Panc1 (cell line): ENCODE measurements around the gene KCTD5. TPM values are rescaled to one million over a fixed set of nuclear protein-coding genes. Genes with fewer than 3 reads are reported as not detected.

ENCODE experiments used
- ATAC-seq: fragments of 200-7000 bp; cut with Tn5 transposase; 2 replicates; pipeline ENCODE4 v1.9.1; 2020; ENCODE audit warnings: mild to moderate bottlenecking, moderate library complexity
- BruUV-seq: library from RNA; stranded (reverse); fragments of 400-500 nt; replicated peaks from 2 replicates; lab custom pipeline; 2021; lab: Mats Ljungman, UMichigan
- CTCF ChIA-PET: fragments of 300-600 bp; sonication (Branson Sonifier 250); formaldehyde crosslinking; loops from one replicate; lab custom pipeline; 2022; ENCODE audit warnings: antibody characterized with exemption; lab: Charles Lee
- POLR2A ChIA-PET: fragments of 300-600 bp; sonication (Branson Sonifier 250); formaldehyde crosslinking; loops from one replicate; lab custom pipeline; 2022; ENCODE audit warnings: antibody characterized with exemption; lab: Charles Lee
- DNase-seq: peaks from one replicate; pipeline ENCODE4 v3.0.0-alpha.2; 2010; ENCODE audit warnings: low read depth, low spot score
- H3K27ac ChIP-seq: 2 replicates; pipeline ENCODE4 v1.5.1; 2011; ENCODE audit warnings: mild to moderate bottlenecking, low read length, inconsistent platforms
- H3K27me3 ChIP-seq: fragments of 200-500 bp; sonication (Bioruptor generic); 2 replicates; pipeline ENCODE4 v1.6.0; 2014; ENCODE audit warnings: low read length, inconsistent platforms; ENCODE audit not compliant: control insufficient read depth, insufficient read depth
- H3K36me3 ChIP-seq: fragments of 200-500 bp; sonication (Bioruptor generic); 2 replicates; pipeline ENCODE4 v1.5.1; 2014; ENCODE audit warnings: inconsistent platforms, mild to moderate bottlenecking, low read length, moderate library complexity; ENCODE audit not compliant: control insufficient read depth, insufficient read depth
- H3K4me1 ChIP-seq: 2 replicates; pipeline ENCODE4 v1.5.1; 2011; ENCODE audit warnings: inconsistent platforms, mild to moderate bottlenecking, low read length, moderate library complexity; ENCODE audit not compliant: control insufficient read depth, insufficient read depth
- H3K4me3 ChIP-seq, 2 experiments: 2 replicates each; pipeline ENCODE4 v1.5.1; 2011 to 2012; ENCODE audit warnings: low read depth in 2 of 2, low read length in 2 of 2, mild to moderate bottlenecking in 2 of 2, inconsistent platforms in 1 of 2, moderate library complexity in 1 of 2
- H3K9me3 ChIP-seq: fragments of 200-500 bp; sonication (Bioruptor generic); 2 replicates; pipeline ENCODE4 v1.5.1; 2014; ENCODE audit warnings: low read depth, mild to moderate bottlenecking, inconsistent platforms, low read length, moderate library complexity; ENCODE audit not compliant: control insufficient read depth, insufficient read depth
- POLR2AphosphoS5 ChIP-seq: IDR thresholded peaks from 2 replicates; pipeline ENCODE4 v1.6.1; 2012; ENCODE audit warnings: mild to moderate bottlenecking, low read depth, low read length, moderate library complexity
- SIN3A ChIP-seq: IDR thresholded peaks from 2 replicates; pipeline ENCODE4 v1.6.1; 2012; ENCODE audit warnings: low read depth, mild to moderate bottlenecking, low read length, moderate library complexity, borderline replicate concordance; ENCODE audit not compliant: insufficient read depth
- TCF7L2 ChIP-seq: IDR thresholded peaks from 2 replicates; pipeline ENCODE4 v1.6.1; 2011; ENCODE audit warnings: mild to moderate bottlenecking, low read depth, low read length, inconsistent platforms
- in situ Hi-C: cut with HindIII; loops from 2 replicates; pipeline ENCODE4 v1.10.0; 2016; ENCODE audit warnings: low sequenced_read_pairs, low pct_unique_long_range_greater_than_20kb
- intact Hi-C: fragments of 100-400 bp; cut with micrococcal nuclease; formaldehyde crosslinking; loops from one replicate; pipeline ENCODE4 v1.10.0; 2022; ENCODE audit not compliant: unreplicated experiment
- total RNA-seq: library from RNA; stranded (reverse); gene quantifications from one replicate; pipeline ENCODE4 v1.2.1, GENCODE V29; 2021; ENCODE audit not compliant: unreplicated experiment
- TF ChIP-seq, protein P1 (sequence below), 2 experiments: IDR thresholded peaks; 2 replicates each; pipeline ENCODE4 v1.6.1; 2011 to 2012; ENCODE audit warnings: low read depth in 2 of 2, control low read depth in 1 of 2, low read length in 1 of 2, mild to moderate bottlenecking in 1 of 2, moderate library complexity in 1 of 2; ENCODE audit not compliant: insufficient read depth in 1 of 2
- TF ChIP-seq, protein P2 (sequence below): fragments of 450-650 bp; IDR thresholded peaks from 2 replicates; pipeline ENCODE4 v1.5.1; 2017; ENCODE audit warnings: mild to moderate bottlenecking

Gene KCTD5
- total RNA-seq, 1 experiment from 2014 or later: 61.1 TPM

DNA sequence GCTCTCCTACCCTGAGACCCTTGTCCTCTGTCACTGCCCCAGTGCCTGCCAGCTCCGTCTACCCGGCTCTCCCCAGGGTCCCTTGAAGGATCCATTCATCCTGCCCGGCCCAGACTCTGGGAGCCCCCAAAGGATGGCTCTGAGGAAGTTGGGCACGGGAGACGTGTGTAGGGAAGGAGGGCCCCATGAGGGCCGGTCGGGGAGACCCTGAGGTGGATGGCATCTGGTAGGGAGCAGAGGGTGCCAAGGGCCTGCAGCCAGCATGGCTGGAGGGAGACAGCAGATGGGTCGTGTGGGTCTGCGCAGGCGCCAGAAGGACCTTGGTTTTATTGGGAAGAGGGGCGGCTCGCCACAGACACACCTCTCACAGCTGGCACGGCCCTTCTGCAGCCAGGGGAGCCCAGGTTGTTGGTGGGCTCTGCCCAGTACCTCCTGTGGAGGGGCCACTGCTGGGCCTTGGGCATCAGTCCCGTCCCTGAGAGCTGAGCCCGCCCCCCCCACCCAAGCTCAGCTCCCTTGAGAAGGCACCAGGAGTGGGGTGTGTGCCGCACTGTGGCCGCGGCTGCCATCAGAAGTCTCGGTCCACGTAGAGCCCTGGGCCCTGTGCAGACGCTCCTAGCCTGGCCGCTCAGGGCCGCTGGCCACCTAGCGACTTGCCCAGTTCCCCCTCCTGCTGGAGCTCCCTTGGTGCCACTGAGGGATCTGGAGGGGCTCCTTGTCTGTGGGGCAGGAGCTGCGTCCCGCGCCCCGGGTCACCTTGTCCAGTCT is 16.0 kb downstream of the KCTD5 start:
- no TSS peak for BruUV-seq
- TF ChIP-seq, protein P1, sequence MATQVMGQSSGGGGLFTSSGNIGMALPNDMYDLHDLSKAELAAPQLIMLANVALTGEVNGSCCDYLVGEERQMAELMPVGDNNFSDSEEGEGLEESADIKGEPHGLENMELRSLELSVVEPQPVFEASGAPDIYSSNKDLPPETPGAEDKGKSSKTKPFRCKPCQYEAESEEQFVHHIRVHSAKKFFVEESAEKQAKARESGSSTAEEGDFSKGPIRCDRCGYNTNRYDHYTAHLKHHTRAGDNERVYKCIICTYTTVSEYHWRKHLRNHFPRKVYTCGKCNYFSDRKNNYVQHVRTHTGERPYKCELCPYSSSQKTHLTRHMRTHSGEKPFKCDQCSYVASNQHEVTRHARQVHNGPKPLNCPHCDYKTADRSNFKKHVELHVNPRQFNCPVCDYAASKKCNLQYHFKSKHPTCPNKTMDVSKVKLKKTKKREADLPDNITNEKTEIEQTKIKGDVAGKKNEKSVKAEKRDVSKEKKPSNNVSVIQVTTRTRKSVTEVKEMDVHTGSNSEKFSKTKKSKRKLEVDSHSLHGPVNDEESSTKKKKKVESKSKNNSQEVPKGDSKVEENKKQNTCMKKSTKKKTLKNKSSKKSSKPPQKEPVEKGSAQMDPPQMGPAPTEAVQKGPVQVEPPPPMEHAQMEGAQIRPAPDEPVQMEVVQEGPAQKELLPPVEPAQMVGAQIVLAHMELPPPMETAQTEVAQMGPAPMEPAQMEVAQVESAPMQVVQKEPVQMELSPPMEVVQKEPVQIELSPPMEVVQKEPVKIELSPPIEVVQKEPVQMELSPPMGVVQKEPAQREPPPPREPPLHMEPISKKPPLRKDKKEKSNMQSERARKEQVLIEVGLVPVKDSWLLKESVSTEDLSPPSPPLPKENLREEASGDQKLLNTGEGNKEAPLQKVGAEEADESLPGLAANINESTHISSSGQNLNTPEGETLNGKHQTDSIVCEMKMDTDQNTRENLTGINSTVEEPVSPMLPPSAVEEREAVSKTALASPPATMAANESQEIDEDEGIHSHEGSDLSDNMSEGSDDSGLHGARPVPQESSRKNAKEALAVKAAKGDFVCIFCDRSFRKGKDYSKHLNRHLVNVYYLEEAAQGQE (IDR thresholded peaks at IDR 0.05; ENCODE audit: insufficient read depth in 1 of 2, low read depth in 2 of 2, low read length in 1 of 2): no peak
- no peak for TF ChIP-seq POLR2AphosphoS5
- no peak for TF ChIP-seq TCF7L2
- TF ChIP-seq SIN3A: no peak
- TF ChIP-seq, protein P2, sequence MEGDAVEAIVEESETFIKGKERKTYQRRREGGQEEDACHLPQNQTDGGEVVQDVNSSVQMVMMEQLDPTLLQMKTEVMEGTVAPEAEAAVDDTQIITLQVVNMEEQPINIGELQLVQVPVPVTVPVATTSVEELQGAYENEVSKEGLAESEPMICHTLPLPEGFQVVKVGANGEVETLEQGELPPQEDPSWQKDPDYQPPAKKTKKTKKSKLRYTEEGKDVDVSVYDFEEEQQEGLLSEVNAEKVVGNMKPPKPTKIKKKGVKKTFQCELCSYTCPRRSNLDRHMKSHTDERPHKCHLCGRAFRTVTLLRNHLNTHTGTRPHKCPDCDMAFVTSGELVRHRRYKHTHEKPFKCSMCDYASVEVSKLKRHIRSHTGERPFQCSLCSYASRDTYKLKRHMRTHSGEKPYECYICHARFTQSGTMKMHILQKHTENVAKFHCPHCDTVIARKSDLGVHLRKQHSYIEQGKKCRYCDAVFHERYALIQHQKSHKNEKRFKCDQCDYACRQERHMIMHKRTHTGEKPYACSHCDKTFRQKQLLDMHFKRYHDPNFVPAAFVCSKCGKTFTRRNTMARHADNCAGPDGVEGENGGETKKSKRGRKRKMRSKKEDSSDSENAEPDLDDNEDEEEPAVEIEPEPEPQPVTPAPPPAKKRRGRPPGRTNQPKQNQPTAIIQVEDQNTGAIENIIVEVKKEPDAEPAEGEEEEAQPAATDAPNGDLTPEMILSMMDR: no peak
- H3K4me3 ChIP-seq: no peak overlapping the region
- no peak overlapping the region for H3K27ac ChIP-seq
- no peak for DNase-seq
- in situ Hi-C loops (no loop called here), intact Hi-C loops (no loop called here)
- H3K27me3 ChIP-seq: no peaks in the 10 kb centered on the region
- H3K4me1 ChIP-seq: peaks cover 1% of the 10 kb centered on the region
- ATAC-seq: no peak
- ChIA-PET CTCF (no interaction called here), POLR2A (interaction anchor here (0.7 kb wide), 1 partner anchor 16 kb away, joined by 3 read pairs; no protein-coding TSS in a partner anchor)
- H3K36me3 ChIP-seq: peaks cover 3% of the 10 kb centered on the region
- H3K9me3 ChIP-seq: no peaks in the 10 kb centered on the region

DNA sequence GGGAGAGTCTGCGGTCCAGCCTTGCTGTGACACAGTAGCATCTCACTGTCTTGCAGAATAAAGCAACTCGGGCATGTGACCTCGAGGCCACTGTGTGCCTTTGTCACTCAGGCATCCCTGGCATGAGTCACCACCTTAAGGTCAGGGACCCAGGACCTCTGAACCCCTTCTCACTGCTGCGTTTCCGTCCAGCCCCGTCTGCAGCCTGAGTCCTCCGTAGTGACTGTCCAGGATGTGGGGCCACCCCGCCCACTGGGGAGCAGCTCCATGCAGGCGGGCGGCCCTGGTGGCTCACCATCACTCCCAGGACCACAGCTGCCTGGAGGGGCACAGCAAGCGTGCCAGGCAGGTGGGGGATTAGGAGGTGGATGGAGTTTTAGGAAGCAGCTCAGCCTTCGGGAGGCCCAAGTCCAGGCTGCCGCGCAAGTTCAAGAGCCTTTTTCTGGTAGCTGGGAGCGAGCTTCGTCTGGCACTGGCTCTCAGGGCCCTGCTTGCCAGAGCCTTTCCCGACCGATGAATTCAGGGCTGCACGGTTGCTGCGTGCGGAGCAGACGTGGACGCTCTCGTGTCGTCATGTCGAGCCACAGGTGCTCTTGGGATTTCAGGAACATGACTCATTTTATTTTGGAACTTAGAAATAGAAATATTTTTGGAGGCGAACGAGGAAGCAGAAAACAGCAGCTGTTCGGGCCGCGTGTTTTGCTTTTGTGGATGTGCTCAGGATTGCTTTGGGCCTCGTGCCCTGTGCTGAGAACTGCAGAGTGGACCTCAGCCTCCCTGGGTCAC is 16.8 kb downstream of the KCTD5 start:
- BruUV-seq: no TSS peak
- POLR2A ChIA-PET: no interaction called here
- H3K27ac ChIP-seq: no peak overlapping the region
- peaks cover 3% of the 10 kb centered on the region for H3K36me3 ChIP-seq
- no peaks in the 10 kb centered on the region for H3K27me3 ChIP-seq
- intact Hi-C loops: no loop called here
- no peak for TF ChIP-seq SIN3A
- TF ChIP-seq, protein P1 (IDR thresholded peaks at IDR 0.05; ENCODE audit: insufficient read depth in 1 of 2, low read depth in 2 of 2, low read length in 1 of 2): no peak
- no peak for TF ChIP-seq POLR2AphosphoS5
- TF ChIP-seq TCF7L2: no peak
- TF ChIP-seq, protein P2: no peak
- H3K4me1 ChIP-seq: no peaks in the 10 kb centered on the region
- CTCF ChIA-PET: no interaction called here
- H3K4me3 ChIP-seq: no peak overlapping the region
- ATAC-seq (no peak), DNase-seq (no peak)
- in situ Hi-C loops: no loop called here
- no peaks in the 10 kb centered on the region for H3K9me3 ChIP-seq
